Loucy (cell line): Measurements from ENCODE around the gene GRM7.

Experiments used
- CTCF ChIP-seq: fragments of 200-600 bp; sonication (generic); conservative IDR thresholded peaks from 2 replicates; pipeline ENCODE4 v1.5.1; 2014; ENCODE audit warnings: mild to moderate bottlenecking, antibody characterized with exemption, low read length
- EZH2phosphoT487 ChIP-seq: fragments of 200-600 bp; IDR thresholded peaks from 2 replicates; pipeline ENCODE4 v1.6.1; 2018; ENCODE audit warnings: antibody characterized with exemption, mild to moderate bottlenecking, moderate library complexity, borderline replicate concordance

GRCh38 chr3:7697548-7697947 lies 836.6 kb downstream of the GRM7 start:
- no peak for TF ChIP-seq CTCF
- no peak for TF ChIP-seq EZH2phosphoT487
